Cardiac fibroblast (primary cell): ENCODE measurements around the gene PTPN18.

ENCODE experiments used
- DNase-seq, 2 donors: peaks; one replicate each; pipeline versions ENCODE4 v3.0.0 to v3.0.0-alpha.2; 2010; ENCODE audit warnings: low read depth in 2 of 2
- H3K4me3 ChIP-seq, 2 donors: replicated peaks in 1 of 2; 1 replicate in 1 of 2; 2 replicates in 1 of 2; pipeline ENCODE4 v1.5.1; 2011; ENCODE audit warnings: low read depth in 2 of 2, low read length in 2 of 2, mild to moderate bottlenecking in 2 of 2, moderate library complexity in 1 of 2
- CTCF ChIP-seq: IDR thresholded peaks from one replicate; pipeline ENCODE4 v1.5.1; 2011; ENCODE audit warnings: low read depth, mild to moderate bottlenecking, low read length, inconsistent platforms

PTPN18 gene

DNA sequence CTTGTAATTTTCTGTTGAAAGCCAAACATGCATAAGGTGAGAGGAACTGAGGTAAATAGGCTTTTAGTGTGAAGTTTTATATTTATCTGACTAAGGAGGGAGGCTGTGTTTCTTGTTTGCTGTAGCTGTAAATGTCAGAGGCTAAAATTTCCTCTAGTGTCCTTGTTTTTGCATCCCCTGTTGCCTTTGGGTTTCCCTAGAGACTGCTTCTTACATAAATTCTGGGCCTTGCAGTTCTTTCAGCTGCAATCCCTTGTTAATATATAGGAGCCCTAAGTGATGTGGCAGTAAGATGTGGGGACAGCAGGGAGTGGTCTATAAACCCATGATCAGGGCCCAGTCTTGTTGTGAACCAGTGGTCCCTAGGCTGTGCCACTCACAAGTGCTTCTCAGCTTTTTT, 20.6 kb upstream of the PTPN18 start:
- TF ChIP-seq CTCF, result no peak
- DNase-seq, result no peak
- H3K4me3 ChIP-seq, result no peak overlapping the region

DNA sequence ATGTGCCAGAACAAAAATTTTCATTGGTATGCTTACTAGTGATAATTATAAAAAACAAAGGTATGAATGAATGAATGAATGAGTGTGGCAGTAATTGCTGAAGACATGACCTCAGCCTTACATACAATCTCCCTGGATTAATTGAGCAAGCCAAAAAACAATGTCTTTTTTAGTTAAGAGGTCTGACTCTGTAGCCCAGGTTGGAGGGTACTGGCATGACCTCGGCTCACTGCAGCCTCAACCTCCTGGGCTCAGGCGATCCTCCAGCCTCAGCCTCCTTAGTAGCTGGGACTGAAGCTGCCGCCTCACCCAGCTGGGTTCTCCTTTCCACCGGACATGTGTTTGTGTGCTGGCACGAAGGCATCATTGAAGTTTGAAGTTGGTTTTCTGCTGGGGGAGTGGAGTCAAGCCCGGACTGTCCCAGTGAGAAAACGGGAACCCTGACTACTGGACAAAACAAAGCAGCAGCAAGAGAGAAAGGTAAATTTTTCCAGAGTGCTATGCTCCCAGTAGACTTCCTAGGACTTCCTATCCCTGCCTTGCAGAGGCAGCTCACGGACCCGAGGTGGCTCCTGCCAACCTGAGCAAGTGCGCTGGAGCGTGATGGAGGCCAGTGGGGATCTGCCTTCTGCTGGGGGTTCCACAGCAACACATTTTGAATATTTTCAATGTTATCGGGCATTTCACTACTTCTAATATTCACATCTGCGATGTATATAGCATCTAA, 19.5 kb upstream of the PTPN18 start:
- no peak overlapping the region for H3K4me3 ChIP-seq
- no peak for DNase-seq
- TF ChIP-seq CTCF, result no peak

DNA sequence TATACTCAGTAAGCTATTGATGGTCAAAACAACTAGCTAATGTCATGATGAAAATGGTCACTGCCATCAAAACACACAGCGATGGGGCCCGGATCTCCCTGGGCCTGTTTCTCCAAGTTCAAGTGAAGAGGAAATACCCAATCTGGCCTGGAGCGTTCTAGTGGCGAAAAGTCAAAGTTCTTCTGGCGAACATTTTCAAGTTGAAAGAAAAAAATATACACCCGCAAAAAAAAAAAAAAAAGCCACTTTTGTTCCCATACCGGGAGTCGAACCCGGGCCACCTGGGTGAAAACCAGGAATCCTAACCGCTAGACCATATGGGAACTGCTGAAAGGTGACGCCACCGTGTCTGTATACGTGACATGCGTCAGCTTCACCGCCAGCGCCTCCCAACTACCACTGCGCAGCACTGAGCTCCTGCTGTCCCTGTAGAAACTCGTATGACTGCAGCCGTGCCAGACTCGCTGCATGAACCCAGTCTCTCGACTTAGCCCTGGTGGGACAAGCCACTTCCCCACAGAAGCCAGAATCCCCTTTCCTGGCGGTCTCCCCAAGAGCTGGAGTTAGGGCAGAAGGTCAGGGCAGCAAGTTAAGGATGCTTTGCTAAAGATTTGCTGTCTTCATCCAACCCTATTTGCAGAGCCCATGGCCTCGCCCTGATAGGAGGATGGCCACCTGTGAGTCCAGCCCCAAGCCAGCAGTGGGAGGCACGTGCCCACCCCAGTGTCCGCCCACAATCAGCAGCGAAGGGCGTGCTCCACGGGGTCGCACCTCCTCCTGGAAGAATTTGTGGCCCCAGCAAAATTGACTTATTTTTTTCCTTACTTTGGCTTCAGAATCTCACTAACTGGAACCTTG, 18.8 kb upstream of the PTPN18 start:
- TF ChIP-seq CTCF, result no peak
- peak; percentile 84 for DNase-seq
- peak overlapping the region; percentile 37 to 42 for H3K4me3 ChIP-seq

DNA sequence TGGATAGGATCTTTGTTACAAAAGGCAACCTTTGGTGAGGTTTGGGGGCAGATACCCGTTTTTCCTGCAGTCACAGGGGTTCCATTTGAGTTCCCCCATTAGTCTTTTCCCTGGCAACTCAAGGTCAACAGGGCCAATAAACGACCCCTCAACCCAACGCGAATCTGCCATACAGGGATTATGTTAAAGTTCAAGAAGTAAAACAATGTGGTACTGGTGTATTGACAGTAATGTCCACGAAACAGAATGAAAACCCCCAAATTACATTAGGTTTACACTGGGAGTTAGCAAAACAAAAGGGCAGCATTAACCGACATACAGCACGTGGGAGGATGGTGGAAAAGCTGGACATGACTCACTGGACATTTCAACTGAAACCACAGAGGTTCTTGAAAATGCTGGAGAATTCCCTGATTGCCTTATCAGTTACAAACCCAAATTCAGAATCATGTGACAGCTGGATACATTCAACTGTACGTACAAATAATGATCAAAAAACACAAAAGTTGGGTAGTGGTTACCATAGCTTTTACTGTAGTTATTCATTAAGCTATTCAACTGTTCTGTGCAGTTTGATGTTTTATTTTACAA, 18.0 kb upstream of the PTPN18 start:
- no peak overlapping the region for H3K4me3 ChIP-seq
- peak; percentile 74 to 75 for DNase-seq

DNA sequence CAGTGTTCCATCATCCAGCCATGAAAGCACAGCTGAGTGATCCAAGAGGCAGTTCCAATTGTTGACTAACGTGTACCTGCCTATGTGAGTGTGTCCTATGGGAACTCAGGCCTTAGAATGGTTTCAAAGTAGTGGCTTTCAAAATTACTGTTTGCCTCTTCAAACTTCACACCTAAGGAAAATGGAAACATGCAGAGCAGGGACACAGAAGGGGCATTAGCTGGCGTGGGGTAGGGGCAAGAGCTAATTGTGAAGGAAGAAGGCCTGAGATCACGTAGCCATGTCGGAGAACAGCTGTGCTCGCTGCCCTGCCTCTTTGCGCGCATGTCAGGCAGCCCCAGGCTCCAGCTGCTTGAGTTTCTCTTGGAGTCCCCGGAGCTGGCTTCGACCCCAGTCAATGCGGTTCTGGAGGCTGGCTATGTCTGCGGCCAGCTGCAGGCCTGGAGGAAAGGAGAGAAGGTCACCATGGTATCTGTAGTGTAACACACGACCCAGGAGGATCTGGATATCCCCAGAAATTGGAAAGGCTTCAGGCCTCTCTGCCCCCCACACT, 17.0 kb upstream of the PTPN18 start:
- H3K4me3 ChIP-seq, result no peak overlapping the region
- no peak for TF ChIP-seq CTCF
- DNase-seq, result no peak

More for the DNA sequence above, 18.0 kb upstream of the PTPN18 start:
- TF ChIP-seq CTCF, result no peak

DNA sequence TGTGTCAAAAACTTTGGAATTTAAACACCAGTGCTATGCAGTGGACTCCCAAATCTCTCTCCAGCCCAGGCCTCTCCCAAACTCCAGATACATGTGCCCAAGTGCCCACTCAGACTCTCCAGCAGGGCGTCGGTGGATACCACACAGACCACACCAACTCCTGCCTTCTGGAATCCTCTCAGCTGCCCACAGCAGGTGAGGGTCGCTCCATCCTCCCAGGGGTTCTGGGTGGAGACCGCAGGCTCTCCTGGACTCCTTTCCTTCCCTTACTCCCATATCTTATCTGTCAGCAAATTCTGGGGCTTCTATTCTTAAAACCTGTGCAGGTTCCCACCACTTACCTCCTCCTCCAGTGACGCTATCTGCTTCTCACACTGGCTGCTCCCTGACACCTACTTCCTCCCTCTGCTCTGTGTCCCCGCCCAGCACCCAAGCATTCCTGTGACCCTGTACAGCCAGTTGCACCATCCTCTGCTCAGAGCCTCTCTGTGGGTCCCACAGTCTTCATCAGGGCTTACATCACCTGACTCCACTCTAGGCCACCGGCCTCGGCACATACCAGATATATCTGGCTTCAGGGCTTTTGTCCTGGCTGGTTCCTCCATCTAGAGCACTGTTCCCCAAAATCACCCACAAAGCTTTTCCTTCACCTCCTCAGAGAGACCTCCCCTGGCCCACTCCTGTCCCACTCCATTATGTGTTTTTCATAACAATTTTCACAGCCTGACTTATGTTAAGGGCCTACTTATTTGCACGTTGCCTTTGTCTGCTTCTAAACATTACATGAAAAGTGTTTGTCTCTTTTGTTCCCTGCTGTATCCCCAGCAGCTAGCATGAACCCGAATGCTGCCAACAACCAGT, 15.7 kb upstream of the PTPN18 start:
- no peak overlapping the region for H3K4me3 ChIP-seq
- DNase-seq, result no peak
- TF ChIP-seq CTCF, result no peak
